ENCODE measurements around the gene CTNNA3. TPM values are rescaled to one million over a fixed set of nuclear protein-coding genes. Genes with fewer than 3 reads are reported as not detected.

The CTNNA3 gene
- total RNA-seq, 1 donor from 2014 or later: 3.3 TPM

DNA sequence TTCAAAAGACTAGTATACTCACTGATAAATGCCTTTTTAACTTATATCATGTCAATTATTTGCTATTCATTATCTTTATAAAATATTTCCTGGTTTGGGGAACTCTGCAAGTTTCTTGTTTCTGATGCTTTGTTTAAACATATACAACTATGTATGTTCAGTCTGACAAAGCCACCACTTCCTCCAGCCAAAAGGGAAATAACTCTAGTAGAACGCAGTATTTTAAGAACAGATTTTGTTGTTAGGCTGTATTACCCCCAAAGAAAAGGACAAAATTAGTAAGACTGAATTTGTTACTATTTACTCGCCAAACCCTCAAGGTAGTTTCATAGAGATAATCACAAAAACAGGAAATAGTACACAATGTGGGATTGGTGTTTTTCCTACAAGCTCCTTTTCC is 691.3 kb downstream of the CTNNA3 start:
- Mint-ChIP-seq H3K27me3 (ENCODE audit: unreplicated experiment) (no peaks in the 10 kb centered on the region), H3K4me1 (ENCODE audit: low read depth, unreplicated experiment) (peaks cover 3% of the 10 kb centered on the region), H3K27ac (ENCODE audit: unreplicated experiment) (no peak overlapping the region), H3K9me3 (ENCODE audit: unreplicated experiment) (no peaks in the 10 kb centered on the region), H3K36me3 (ENCODE audit: unreplicated experiment) (no peaks in the 10 kb centered on the region), H3K4me3 (ENCODE audit: unreplicated experiment) (no peak overlapping the region)
- TF ChIP-seq CTCF (IDR thresholded peaks at IDR 0.05; ENCODE audit: partially characterized antibody, unreplicated experiment): no peak
- DNase-seq: no peak

- Mint-ChIP-seq H3K36me3 (ENCODE audit: unreplicated experiment) (no peaks in the 10 kb centered on the region), H3K4me3 (ENCODE audit: unreplicated experiment) (no peak overlapping the region), H3K4me1 (ENCODE audit: low read depth, unreplicated experiment) (peaks cover 3% of the 10 kb centered on the region), H3K9me3 (ENCODE audit: unreplicated experiment) (no peaks in the 10 kb centered on the region), H3K27me3 (ENCODE audit: unreplicated experiment) (no peaks in the 10 kb centered on the region), H3K27ac (ENCODE audit: unreplicated experiment) (no peak overlapping the region)
- no peak for TF ChIP-seq CTCF (IDR thresholded peaks at IDR 0.05; ENCODE audit: partially characterized antibody, unreplicated experiment)
- no peak for DNase-seq
These were observed 696.0 kb downstream of the CTNNA3 start for GRCh38 chr10:66999762-67000545.

DNA sequence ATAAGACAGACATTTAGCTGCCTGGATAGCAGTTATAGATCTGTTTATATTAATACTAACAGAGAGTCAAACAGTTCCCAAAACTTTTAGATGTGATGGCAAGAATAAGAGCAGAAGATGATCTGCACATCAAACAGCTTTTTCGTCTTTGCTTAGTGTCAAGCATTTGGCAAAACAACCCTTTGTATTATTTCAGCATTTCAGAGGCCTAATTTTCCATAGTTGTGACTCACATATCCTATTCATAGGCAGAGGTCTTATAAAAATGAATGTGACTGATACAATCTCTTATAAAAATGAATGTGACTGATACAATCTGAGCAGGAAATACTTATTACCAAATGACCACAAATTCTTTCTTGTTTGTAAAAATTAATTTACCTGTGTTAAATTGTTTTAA is 699.0 kb downstream of the CTNNA3 start:
- no peak overlapping the region for H3K27ac Mint-ChIP-seq (ENCODE audit: unreplicated experiment)
- DNase-seq: no peak
- no peaks in the 10 kb centered on the region for H3K9me3 Mint-ChIP-seq (ENCODE audit: unreplicated experiment)
- H3K4me1 Mint-ChIP-seq (ENCODE audit: low read depth, unreplicated experiment): no peaks in the 10 kb centered on the region
- no peak overlapping the region for H3K4me3 Mint-ChIP-seq (ENCODE audit: unreplicated experiment)
- H3K36me3 Mint-ChIP-seq (ENCODE audit: unreplicated experiment): no peaks in the 10 kb centered on the region
- no peaks in the 10 kb centered on the region for H3K27me3 Mint-ChIP-seq (ENCODE audit: unreplicated experiment)
- no peak for TF ChIP-seq CTCF (IDR thresholded peaks at IDR 0.05; ENCODE audit: partially characterized antibody, unreplicated experiment)

DNA sequence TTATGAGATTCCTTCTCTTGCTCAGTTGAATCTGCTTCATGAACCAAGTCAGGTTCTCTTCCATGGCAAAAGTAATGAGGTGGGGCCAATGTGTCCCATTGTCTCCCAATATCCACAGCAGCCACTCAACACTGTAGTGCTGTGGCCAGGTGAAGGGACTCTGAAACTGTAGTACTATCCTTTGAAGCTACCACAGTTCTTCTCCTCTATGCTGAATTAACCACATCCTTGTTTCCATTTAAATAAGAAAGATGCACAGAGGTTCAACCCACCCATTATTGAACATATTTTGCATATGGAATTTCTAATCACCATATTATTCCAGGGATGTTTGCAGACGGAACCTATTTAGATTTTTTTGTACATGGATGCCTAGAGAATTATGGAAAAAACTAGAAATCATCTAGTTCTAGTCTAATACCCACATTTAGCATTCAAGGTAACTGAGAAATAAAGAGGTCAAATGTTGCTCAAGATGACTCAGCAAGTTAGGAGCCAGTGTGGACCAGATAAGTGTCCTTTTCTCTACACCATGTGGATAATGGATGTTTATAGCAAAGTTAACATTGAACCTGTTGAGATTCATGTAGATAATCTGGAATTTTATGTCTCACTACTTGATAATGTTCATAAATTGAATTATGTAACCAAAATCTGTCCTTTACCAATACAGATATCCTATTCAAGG is 705.7 kb downstream of the CTNNA3 start:
- no peak overlapping the region for H3K27ac Mint-ChIP-seq (ENCODE audit: unreplicated experiment)
- H3K9me3 Mint-ChIP-seq (ENCODE audit: unreplicated experiment): no peaks in the 10 kb centered on the region
- no peaks in the 10 kb centered on the region for H3K4me1 Mint-ChIP-seq (ENCODE audit: low read depth, unreplicated experiment)
- no peak for TF ChIP-seq CTCF (IDR thresholded peaks at IDR 0.05; ENCODE audit: partially characterized antibody, unreplicated experiment)
- no peaks in the 10 kb centered on the region for H3K36me3 Mint-ChIP-seq (ENCODE audit: unreplicated experiment)
- H3K4me3 Mint-ChIP-seq (ENCODE audit: unreplicated experiment): no peak overlapping the region
- H3K27me3 Mint-ChIP-seq (ENCODE audit: unreplicated experiment): no peaks in the 10 kb centered on the region
- no peak for DNase-seq

GRCh38 chr10:66983475-66983818 is 712.5 kb downstream of the CTNNA3 start:
- no peak for TF ChIP-seq CTCF (IDR thresholded peaks at IDR 0.05; ENCODE audit: partially characterized antibody, unreplicated experiment)
- no peaks in the 10 kb centered on the region for H3K4me1 Mint-ChIP-seq (ENCODE audit: low read depth, unreplicated experiment)
- DNase-seq: no peak
- H3K27ac Mint-ChIP-seq (ENCODE audit: unreplicated experiment): no peak overlapping the region
- peaks cover 2% of the 10 kb centered on the region for H3K27me3 Mint-ChIP-seq (ENCODE audit: unreplicated experiment)
- no peak overlapping the region for H3K4me3 Mint-ChIP-seq (ENCODE audit: unreplicated experiment)
- no peaks in the 10 kb centered on the region for H3K9me3 Mint-ChIP-seq (ENCODE audit: unreplicated experiment)
- no peaks in the 10 kb centered on the region for H3K36me3 Mint-ChIP-seq (ENCODE audit: unreplicated experiment)
